OCI-LY7 (cell line): ENCODE measurements around the gene GRK5. TPM values are rescaled to one million over a fixed set of nuclear protein-coding genes. Genes with fewer than 3 reads are reported as not detected.

ENCODE experiments used
- BruUV-seq: library from RNA; stranded (reverse); fragments of 400-500 nt; replicated peaks from 2 replicates; lab custom pipeline; 2021; lab: Mats Ljungman, UMichigan
- CTCF ChIA-PET: fragments of 300-600 bp; sonication (Branson Sonifier 250); formaldehyde crosslinking; loops from one replicate; lab custom pipeline; 2022; ENCODE audit warnings: antibody characterized with exemption; ENCODE audit not compliant: unreplicated experiment; lab: Charles Lee
- POLR2A ChIA-PET: fragments of 300-600 bp; sonication (Branson Sonifier 250); formaldehyde crosslinking; loops from one replicate; lab custom pipeline; 2022; ENCODE audit warnings: antibody characterized with exemption; lab: Charles Lee
- DNase-seq: peaks from one replicate; pipeline ENCODE4 v3.0.0-alpha.2; 2015; ENCODE audit warnings: low spot score
- H2AFZ ChIP-seq: fragments of 200-600 bp; sonication (generic), shearing (Covaris generic); 2 replicates; pipeline ENCODE4 v1.6.1; 2014; ENCODE audit warnings: mild to moderate bottlenecking, antibody characterized with exemption, low read length, moderate library complexity
- H3K27ac ChIP-seq: fragments of 200-600 bp; sonication (generic); 2 replicates; pipeline ENCODE4 v1.5.1; 2014; ENCODE audit warnings: mixed run types, low read depth, mild to moderate bottlenecking, moderate library complexity, low read length, inconsistent platforms; ENCODE audit not compliant: poor library complexity, severe bottlenecking
- H3K36me3 ChIP-seq: fragments of 200-600 bp; sonication (generic); 2 replicates; pipeline ENCODE4 v1.6.1; 2014; ENCODE audit warnings: mild to moderate bottlenecking, antibody characterized with exemption, low read length, moderate library complexity, mixed read lengths; ENCODE audit not compliant: insufficient read depth
- H3K4me1 ChIP-seq: fragments of 200-600 bp; sonication (generic); 2 replicates; pipeline ENCODE4 v1.5.1; 2014; ENCODE audit warnings: mild to moderate bottlenecking, low read length; ENCODE audit not compliant: insufficient read depth, poor library complexity, severe bottlenecking
- H3K4me2 ChIP-seq: fragments of 200-600 bp; sonication (generic); 2 replicates; pipeline ENCODE4 v1.6.1; 2014; ENCODE audit warnings: mild to moderate bottlenecking, low read length
- H3K4me3 ChIP-seq: fragments of 200-600 bp; sonication (generic); 2 replicates; pipeline ENCODE4 v1.5.1; 2014; ENCODE audit warnings: mild to moderate bottlenecking, low read depth, low read length; ENCODE audit not compliant: poor library complexity, severe bottlenecking
- H3K79me2 ChIP-seq: fragments of 200-600 bp; sonication (generic); 2 replicates; pipeline ENCODE4 v1.6.1; 2016; ENCODE audit warnings: low read depth, mild to moderate bottlenecking, low read length, moderate library complexity, mixed read lengths; ENCODE audit not compliant: insufficient read depth
- H3K9me2 ChIP-seq: fragments of 200-600 bp; sonication (generic); 2 replicates; pipeline ENCODE4 v1.6.1; 2016; ENCODE audit warnings: mild to moderate bottlenecking, low read length, mixed read lengths; ENCODE audit not compliant: insufficient read depth
- H3K9me3 ChIP-seq: fragments of 200-600 bp; sonication (generic); 2 replicates; pipeline ENCODE4 v1.6.1; 2014; ENCODE audit warnings: mild to moderate bottlenecking, mixed run types, low read length, mixed read lengths
- H4K20me1 ChIP-seq: fragments of 200-600 bp; sonication (generic); 2 replicates; pipeline ENCODE4 v1.6.1; 2014; ENCODE audit warnings: mild to moderate bottlenecking, antibody characterized with exemption, low read length, moderate library complexity, mixed read lengths; ENCODE audit not compliant: insufficient read depth
- CTCF ChIP-seq: fragments of 200-600 bp; sonication (generic); conservative IDR thresholded peaks from 2 replicates; pipeline ENCODE4 v1.5.1; 2014; ENCODE audit warnings: mild to moderate bottlenecking, antibody characterized with exemption, low read length, moderate library complexity, mixed read lengths
- EZH2phosphoT487 ChIP-seq: fragments of 200-600 bp; sonication (generic); IDR thresholded peaks from 2 replicates; pipeline ENCODE4 v1.6.1; 2018; ENCODE audit warnings: low read depth, borderline replicate concordance, mild to moderate bottlenecking, mixed run types, antibody characterized with exemption, low read length, moderate library complexity, mixed read lengths
- intact Hi-C: fragments of 100-400 bp; cut with micrococcal nuclease; formaldehyde crosslinking; loops from one replicate; pipeline ENCODE4 v1.10.0; 2022; ENCODE audit not compliant: unreplicated experiment
- total RNA-seq, 2 experiments: library from RNA; depleted of rRNA in 1 of 2; stranded (reverse); fragments of >200 nt in 1 of 2; shearing (Covaris generic) in 1 of 2; gene quantifications; 2 replicates each; pipeline ENCODE4 v1.2.3, GENCODE V29; 2014 to 2022

GRK5 gene
- total RNA-seq, 2 experiments from 2014 or later = 4.7 to 10.2 TPM

GRCh38 chr10:119406137-119406536, 198.8 kb downstream of the GRK5 start:
- CTCF ChIA-PET = interaction anchor here (0.9 to 1.2 kb wide), 3 partner anchors 16 to 207 kb away, joined by 3 to 5 read pairs (median 3); no protein-coding TSS in a partner anchor
- peaks cover 10% of the 10 kb centered on the region for H3K4me1 ChIP-seq
- no peak for DNase-seq
- no peaks in the 10 kb centered on the region for H3K79me2 ChIP-seq
- H3K9me2 ChIP-seq = no peaks in the 10 kb centered on the region
- no peak overlapping the region for H2AFZ ChIP-seq
- intact Hi-C loops = no loop called here
- H3K4me2 ChIP-seq = no peak overlapping the region
- no peak overlapping the region for H3K27ac ChIP-seq
- H3K4me3 ChIP-seq = no peak overlapping the region
- BruUV-seq = no TSS peak
- POLR2A ChIA-PET = interaction anchor here (0.6 to 1.4 kb wide), 4 partner anchors 10 to 82 kb away, joined by 3 to 5 read pairs (median 3); no protein-coding TSS in a partner anchor
- no peaks in the 10 kb centered on the region for H3K9me3 ChIP-seq
- H4K20me1 ChIP-seq = no peaks in the 10 kb centered on the region
- no peaks in the 10 kb centered on the region for H3K36me3 ChIP-seq
- no peak for TF ChIP-seq CTCF
- TF ChIP-seq EZH2phosphoT487 = no peak

DNA sequence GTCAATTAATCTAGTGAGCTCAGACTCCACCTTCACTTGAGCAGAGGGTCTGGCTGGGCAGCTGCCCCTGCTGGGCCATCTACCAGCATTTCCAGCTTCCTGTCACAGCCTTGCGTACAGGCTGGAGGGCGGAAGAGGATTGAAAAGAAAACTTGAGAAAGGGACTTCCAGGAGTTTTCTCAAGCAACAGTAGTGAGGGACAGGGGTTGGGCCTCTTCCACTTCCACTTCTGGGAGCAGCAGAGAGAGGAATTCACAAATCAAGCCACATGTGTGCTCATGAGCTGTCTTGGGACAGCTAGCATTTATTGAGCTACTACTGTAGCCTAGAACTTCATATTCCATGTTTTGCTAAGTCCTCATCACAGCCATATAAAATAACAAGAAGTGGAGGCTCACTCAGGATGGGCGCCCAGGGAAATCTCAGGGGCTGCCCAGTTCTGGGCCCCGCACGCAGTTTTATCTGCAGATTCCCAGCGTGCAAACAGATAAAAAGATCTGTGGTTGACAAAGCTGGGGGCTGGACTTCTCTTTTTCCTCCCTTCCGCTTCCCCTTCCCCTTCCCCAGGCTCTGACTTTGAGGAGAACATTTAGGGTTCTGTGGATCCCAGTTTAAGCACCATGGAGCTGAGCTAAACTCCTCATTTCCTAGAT, 199.4 kb downstream of the GRK5 start:
- DNase-seq = no peak
- Histone ChIP-seq H3K4me2 (peak overlapping the region; percentile 6; the same call in 1 of the 2 replicates), H2AFZ (no peak overlapping the region), H4K20me1 (no peaks in the 10 kb centered on the region), H3K36me3 (no peaks in the 10 kb centered on the region), H3K9me3 (no peaks in the 10 kb centered on the region), H3K4me1 (peaks cover 10% of the 10 kb centered on the region), H3K4me3 (no peak overlapping the region), H3K79me2 (no peaks in the 10 kb centered on the region), H3K27ac (no peak overlapping the region), H3K9me2 (no peaks in the 10 kb centered on the region)
- CTCF ChIA-PET = interaction anchor here (0.9 to 1.2 kb wide), 3 partner anchors 16 to 208 kb away, joined by 3 to 5 read pairs (median 3); no protein-coding TSS in a partner anchor
- POLR2A ChIA-PET = interaction anchor here (0.6 to 1.4 kb wide), 6 partner anchors 11 to 303 kb away, joined by 3 to 5 read pairs (median 3); partner anchors contain the start of gene DENND10
- no TSS peak for BruUV-seq
- TF ChIP-seq EZH2phosphoT487 (no peak), CTCF (no peak)
- intact Hi-C loops = no loop called here
